T-helper 2 cell (primary cell): ENCODE data around the gene GABRG3.

ENCODE experiments used
- DNase-seq, 5 experiments: peaks; one replicate each; pipeline versions ENCODE4 v3.0.0 to v3.0.0-alpha.2; 2012 to 2022

GABRG3 gene

DNA sequence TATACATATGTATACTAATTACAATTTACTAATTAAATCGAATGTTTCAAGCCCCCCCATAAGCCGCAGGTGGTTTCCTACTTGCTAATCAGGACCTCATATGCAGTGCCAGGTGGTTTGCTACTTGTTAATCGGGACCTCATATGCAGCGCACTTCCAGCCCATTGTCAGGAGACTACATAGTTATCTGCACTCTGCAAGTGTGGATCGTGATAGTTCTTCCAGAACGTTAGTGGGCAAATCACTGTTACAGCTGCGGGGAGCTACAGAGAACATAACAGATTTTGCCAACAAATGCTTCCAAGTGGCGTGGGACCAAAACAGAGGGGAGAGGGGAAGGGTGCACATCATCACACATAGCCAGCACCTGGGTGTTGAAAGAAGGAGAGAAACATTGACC, 558.4 kb downstream of the GABRG3 start:
- DNase-seq, result no peak

DNA sequence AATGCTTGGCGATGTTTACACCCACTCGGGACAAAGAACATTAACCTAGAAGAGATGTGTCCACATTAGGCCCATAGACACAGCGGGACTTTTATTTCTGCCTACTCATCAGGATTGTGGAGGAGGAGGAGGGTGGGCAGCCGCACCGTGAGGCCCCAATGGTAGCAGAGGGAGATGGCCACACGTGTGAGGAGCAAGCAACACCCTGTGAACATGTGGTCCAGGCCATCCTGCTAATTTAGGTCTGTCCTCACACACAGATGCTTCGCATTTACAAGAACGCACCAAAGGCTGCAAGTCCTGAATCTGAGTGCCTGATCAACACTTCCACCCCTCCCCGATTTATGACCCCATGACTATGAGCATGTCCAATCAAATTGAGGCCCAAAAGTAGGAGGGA, 560.0 kb downstream of the GABRG3 start:
- DNase-seq, result no peak

DNA sequence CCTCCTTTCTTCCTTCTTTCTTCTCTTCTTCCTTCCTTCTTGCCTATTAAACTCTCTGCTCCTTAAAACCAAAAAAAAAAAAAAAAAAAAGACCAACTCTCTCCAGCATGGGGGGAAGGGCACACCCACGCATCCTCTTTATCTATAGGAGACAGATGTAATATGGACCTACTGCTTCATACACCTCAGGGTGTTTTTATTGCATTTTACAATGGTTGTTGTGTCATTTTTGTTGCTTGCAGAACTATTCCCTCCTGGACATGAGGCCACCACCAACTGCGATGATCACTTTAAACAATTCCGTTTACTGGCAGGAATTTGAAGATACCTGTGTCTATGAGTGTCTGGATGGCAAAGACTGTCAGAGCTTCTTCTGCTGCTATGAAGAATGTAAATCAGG, 561.4 kb downstream of the GABRG3 start:
- no peak for DNase-seq

GRCh38 chr15:27535445-27536129, 564.6 kb downstream of the GABRG3 start:
- no peak for DNase-seq

DNA sequence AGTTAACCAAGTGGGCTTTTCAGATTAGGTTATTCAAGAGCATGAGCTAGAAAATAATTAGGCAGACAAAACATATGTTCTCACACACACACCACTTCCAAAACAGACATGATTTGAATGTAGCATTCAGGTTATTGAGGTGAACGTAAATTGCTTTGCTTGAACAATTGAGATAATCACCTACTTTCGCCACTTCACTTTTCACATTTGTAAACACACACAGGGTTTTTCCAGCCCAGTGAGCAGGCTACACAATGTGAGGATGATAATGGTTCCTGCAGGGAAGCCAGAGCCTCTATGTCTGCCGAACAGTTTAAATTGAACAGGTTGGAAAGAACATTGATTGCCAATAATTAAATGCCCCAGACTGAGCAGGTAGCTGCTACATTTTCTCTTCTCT, 567.3 kb downstream of the GABRG3 start:
- no peak for DNase-seq

DNA sequence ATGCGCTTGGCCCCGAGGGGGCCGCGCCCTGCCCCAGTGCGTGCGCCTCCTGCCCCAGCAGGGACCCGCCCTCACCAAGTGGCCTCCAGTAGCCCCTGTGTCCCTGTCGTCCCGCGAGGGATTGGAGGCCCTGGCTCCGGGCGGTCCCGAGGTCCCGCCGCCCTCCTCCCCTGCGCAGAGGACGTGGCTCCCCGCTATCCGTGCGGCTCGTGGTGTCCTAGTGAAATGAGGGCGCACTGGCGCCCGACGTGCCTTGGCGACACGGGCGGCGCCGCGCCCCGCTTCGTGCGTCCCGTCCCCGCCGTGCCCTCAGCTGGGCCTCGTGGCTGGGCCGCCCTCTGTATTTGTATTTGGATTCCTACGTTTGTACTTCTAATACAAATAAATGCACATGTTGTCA, 570.6 kb downstream of the GABRG3 start:
- no peak for DNase-seq

DNA sequence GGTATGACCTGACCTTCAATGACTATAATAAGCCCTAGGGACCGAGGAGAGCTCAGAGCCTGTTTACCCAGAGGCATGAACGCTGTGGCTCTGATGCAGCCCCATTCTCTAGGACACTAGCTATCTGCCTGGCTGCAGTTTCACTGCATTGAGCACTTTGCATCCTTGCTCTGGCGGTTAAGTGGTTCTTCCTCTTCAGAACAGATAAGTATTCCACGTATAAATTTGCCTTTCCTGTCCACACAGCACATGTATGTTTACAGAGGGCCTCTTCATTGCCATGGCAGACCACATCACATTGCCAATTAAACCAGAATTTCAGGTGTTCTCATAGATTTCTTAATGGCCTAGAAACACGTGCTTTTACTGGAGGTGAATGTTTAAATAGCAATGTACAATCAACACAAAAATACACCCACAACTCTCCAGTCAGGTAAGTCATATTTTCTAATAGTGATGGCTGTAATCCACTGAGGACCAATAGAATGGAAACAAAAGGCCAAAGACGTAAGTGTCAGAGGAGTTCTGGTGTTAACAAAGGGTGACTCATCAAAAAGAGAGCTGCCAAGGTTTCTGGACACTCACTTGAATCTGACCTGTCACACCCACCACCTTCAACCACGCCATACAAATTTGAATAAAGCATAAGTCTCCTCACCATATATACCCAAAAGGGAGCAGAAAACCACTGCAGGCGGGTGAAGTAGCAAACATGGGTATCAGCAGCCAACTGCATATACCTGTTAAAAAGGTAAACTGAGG, 574.7 kb downstream of the GABRG3 start:
- no peak for DNase-seq

GRCh38 chr15:27549746-27550145, 578.8 kb downstream of the GABRG3 start:
- DNase-seq, result no peak

GRCh38 chr15:27550635-27551034, 579.7 kb downstream of the GABRG3 start:
- DNase-seq, result no peak

DNA sequence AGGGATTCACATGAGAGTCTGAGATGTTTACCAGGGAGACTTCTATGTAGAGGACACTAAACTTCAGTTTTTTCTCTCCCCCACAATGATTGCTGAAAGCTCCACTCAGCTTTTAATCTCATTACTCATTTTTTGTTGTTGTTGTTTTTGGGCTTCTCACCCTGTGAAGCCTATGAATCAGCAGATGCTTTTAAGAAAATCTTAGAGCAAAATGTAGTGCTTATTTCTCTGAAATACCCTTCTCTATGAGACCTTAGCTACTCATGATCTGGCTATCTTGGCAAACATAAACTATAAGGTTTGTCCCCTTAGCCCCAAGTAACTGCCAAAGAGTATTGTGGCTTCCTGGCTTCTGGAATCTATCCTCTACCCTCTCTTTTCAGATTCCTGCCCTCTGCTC, 590.8 kb downstream of the GABRG3 start:
- no peak for DNase-seq

DNA sequence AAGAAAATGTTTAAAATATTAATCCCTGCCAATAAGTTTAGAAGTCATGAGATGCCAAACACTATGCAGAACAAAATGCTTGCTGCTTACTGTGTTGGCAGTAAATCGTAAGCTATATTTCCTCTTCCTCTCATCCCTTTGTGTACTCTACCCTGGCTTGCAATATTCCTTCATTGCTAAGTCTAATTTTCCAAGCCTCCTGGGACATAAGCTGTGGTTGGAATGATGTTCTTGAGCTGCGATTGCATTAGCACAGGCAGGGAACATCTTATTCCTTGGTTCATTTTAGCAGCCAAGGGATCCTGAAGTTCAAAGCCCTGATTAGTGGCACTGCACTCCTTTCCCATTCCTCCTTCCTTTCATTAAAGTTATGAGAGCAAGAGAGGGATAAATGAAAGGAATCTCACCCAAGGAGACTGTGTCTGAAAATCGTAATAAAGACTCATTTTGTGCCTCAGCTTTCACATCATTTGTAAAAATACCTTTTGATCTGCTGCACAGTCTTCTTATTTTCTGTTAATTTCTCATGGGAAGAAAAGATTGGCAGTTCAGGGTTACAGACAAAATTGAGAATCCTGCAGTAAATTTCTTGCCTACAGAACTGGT, 592.9 kb downstream of the GABRG3 start:
- no peak for DNase-seq

GRCh38 chr15:27564656-27565055, 593.7 kb downstream of the GABRG3 start:
- no peak for DNase-seq

GRCh38 chr15:27570746-27571145, 599.8 kb downstream of the GABRG3 start:
- DNase-seq, result no peak

DNA sequence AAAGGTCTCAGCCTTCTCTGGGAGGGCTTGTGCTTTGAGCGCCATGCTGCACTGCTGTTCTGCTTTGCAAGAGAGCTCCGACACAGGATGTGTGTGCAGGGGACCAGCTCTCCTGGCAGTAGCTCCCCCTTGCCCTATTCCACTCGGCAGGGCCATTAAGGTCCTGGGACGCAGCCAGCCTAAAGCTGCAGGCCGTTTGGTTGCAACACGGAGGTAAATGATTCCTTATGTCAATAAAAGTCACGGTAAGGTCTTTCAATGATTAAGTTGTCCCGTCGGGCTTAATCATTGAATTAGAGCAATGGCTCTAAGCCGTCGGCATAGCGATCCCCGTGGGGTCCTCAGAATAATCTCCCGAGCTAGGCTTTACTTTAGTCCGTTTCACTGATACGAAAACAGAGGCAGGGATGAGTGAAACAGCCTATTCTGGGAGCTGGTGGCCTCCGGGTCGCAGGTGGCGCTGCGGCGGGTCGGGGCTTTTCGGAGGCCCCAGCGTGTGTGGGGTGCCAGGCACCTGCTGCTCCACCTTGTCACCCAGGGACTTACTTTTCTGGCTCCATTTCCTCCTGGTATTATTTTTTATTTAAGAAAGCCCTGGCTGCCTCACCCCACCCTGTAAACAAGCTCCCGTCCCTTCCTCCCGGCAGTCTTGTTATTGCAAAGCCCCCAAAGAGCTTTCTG, 603.0 kb downstream of the GABRG3 start:
- DNase-seq, result no peak

DNA sequence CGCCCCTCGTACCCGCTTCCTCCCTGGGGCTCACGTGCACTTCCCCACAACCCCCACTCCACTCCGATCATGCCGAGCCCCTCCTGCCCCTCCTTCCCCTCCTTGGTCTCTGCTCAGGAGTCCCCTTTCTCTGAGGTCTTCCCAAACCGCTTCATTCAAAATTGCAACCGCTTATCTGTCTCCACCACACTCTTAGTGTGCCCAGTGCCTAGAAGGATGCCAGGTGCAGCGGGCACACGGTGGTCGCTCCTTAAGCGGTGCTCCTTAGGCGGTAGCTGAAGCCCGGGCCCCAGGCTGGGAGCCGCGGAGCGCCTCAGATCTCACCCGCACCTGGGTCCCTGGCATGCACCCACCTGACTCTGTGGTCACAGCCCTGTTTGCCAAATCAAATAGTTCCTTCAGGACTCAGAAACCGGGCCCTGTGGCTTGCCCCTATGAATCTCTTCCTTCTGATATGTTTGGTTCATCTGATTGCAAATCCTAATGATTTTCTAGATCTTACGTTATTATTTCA, 603.6 kb downstream of the GABRG3 start:
- DNase-seq, result no peak

GRCh38 chr15:27575521-27575920, 604.5 kb downstream of the GABRG3 start:
- no peak for DNase-seq

GRCh38 chr15:27576576-27576975, 605.6 kb downstream of the GABRG3 start:
- no peak for DNase-seq

DNA sequence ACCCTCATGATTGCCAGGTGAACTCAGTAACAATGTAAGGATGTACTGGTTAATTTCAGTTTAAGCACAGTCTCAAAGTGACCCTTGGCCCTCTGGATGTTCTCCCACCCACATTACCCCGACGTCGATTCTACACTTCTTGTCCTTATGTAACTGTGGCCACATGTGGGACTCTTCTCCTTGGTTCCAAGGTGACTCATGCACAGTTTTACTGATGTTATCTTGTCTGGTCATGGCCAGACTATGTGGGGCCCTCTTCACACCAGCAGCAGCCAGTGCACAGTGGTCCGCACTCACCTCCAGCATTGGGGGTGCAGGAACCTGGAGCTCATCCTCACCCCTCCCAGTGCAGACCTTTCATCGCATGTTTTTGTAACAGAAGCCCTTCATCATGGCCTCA, 608.8 kb downstream of the GABRG3 start:
- DNase-seq, result no peak

DNA sequence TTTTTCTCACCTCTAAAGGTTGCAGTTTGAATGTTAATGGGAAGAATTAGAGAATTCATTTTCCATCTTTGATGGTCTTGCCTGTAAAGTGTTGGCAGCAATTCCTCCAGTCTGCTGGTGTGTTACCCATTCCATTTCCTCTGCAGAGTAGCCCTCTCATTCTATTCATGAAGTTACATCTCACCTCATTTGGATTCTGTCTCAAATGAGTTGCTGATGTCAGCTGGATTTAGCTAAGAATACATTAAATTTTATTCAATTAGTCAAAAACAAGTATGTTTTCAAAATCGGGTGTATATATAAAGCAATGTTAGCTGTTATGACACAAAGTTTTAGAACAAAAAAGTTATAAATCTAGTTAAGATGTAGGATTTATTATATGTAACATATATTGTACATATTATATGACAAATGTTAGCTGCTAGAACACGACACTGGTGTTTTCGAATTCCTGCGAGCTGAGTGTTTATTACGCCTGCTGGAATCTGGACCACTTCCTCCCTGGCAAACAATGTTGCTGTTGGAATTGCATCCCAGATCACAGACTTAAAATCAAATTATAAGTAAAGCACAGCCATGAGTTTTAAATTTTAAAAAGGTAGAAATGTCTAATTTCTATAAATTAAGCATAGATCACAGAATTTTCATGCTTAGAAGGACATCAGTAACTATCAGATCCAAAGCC, 611.9 kb downstream of the GABRG3 start:
- DNase-seq, result no peak

GRCh38 chr15:27583651-27584050, 612.7 kb downstream of the GABRG3 start:
- DNase-seq, result no peak

GRCh38 chr15:27585041-27585640, 614.2 kb downstream of the GABRG3 start:
- no peak for DNase-seq

- no peak for DNase-seq
These were observed 616.8 kb downstream of the GABRG3 start for GRCh38 chr15:27587810-27588209.
